ENCODE measurements around the gene RAB3A. TPM values are rescaled to one million over a fixed set of nuclear protein-coding genes. Genes with fewer than 3 reads are reported as not detected.

RAB3A gene

Small RNA genes within 50 kb of the gene (small RNA-seq; reads per million reads assigned to genes)
- gene IFI30 (ENCODE audit: insufficient read depth): not detected
